ENCODE data around the gene CLIC4. TPM values are rescaled to one million over a fixed set of nuclear protein-coding genes. Genes with fewer than 3 reads are reported as not detected.

The CLIC4 gene
- total RNA-seq, 4 donors from 2014 or later = 17.3 to 63.5 (median 32.6) TPM

DNA sequence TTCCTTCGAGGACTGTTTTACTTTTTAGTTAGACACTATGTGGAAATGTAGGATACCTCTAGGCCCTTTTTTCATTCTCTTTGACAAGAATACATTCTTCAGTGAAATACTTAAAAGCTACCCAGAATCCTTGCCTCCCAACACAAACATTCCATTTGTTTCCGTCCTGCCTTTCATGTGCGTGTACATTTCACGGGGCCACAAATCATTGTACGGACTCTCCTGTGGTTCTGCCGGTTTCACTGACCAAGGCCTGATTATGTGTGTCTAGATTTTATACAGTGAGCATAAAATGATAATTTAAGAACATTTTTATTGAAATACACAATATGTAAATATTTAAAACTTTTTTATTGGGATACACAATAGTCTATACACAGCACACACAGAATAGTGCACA is 108.4 kb downstream of the CLIC4 start:
- H3K4me3 ChIP-seq = no peak overlapping the region
- H3K27ac ChIP-seq = no peak overlapping the region
- no peaks in the 10 kb centered on the region for H3K27me3 ChIP-seq
- no peak for DNase-seq
- H3K36me3 ChIP-seq = no peaks in the 10 kb centered on the region
- no peaks in the 10 kb centered on the region for H3K9me3 ChIP-seq
- peaks cover 0 to 5% (median under 1%) of the 10 kb centered on the region in 4 donors for H3K4me1 ChIP-seq
- no peak for TF ChIP-seq POLR2A (IDR thresholded peaks at IDR 0.05)
- TF ChIP-seq, protein P1, sequence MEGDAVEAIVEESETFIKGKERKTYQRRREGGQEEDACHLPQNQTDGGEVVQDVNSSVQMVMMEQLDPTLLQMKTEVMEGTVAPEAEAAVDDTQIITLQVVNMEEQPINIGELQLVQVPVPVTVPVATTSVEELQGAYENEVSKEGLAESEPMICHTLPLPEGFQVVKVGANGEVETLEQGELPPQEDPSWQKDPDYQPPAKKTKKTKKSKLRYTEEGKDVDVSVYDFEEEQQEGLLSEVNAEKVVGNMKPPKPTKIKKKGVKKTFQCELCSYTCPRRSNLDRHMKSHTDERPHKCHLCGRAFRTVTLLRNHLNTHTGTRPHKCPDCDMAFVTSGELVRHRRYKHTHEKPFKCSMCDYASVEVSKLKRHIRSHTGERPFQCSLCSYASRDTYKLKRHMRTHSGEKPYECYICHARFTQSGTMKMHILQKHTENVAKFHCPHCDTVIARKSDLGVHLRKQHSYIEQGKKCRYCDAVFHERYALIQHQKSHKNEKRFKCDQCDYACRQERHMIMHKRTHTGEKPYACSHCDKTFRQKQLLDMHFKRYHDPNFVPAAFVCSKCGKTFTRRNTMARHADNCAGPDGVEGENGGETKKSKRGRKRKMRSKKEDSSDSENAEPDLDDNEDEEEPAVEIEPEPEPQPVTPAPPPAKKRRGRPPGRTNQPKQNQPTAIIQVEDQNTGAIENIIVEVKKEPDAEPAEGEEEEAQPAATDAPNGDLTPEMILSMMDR (IDR thresholded peaks at IDR 0.05) = no peak

DNA sequence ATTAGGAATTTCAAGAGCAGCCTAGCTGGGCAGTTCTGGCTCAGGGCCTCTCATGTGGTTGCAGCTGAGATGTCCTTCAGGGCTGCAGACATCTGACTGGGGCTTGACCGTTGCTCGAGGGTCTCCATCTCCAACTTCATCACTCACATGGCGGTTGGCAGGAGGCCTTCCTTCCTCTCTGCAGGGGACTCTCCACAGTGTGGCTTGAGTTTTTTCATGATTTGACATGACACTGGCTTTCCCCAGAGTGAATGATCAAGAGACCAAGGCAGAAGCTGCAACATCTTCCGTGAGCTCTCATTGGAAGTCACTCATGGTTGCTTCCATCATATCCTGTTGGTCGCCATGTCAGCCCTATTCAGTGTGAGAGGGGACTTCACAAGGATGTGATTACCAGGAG is 110.2 kb downstream of the CLIC4 start:
- no peaks in the 10 kb centered on the region for H3K36me3 ChIP-seq
- H3K27me3 ChIP-seq = no peaks in the 10 kb centered on the region
- no peak for DNase-seq
- H3K4me3 ChIP-seq = no peak overlapping the region
- H3K9me3 ChIP-seq = no peaks in the 10 kb centered on the region
- H3K4me1 ChIP-seq = no peaks in the 10 kb centered on the region
- TF ChIP-seq, protein P1 (IDR thresholded peaks at IDR 0.05) = no peak
- TF ChIP-seq POLR2A (IDR thresholded peaks at IDR 0.05) = no peak
- no peak overlapping the region for H3K27ac ChIP-seq

DNA sequence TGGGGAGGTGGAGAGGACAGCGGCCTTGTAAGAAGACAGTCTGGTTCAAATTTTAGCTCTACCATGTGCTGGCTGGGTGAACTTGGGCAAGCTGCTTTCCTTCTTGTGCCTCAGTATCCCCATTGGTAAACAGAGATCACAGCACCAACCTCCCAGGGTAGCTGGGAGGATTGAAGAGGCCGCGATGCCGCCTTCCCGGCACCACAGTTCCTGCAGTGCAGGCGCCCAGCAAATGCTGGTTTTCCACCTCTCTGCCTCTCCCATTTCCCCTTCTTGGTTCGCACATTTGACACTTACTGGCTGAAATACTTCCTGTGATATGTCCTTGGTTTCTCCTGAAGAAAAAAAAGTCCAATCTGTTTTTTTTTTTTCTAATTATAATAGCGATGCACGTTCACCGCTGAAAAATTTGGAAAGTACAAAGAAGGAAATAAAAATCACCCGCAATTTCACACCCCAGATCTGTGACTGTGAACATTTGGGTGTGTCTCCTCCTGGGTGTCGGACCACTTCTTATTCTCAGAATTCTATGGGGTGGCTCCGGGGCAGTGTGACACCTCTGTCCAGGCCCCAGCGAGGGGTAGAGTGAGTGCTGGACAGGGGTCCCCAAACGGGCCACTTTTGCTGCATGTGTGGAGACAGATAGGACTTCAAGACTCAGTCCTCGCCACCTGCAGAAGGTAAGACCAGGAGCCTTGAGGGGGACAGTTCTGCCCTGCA is 111.7 kb downstream of the CLIC4 start:
- Histone ChIP-seq H3K27me3 (no peaks in the 10 kb centered on the region), H3K4me1 (peaks cover 0 to 12% (median 0%) of the 10 kb centered on the region in 4 donors), H3K27ac (no peak overlapping the region), H3K9me3 (no peaks in the 10 kb centered on the region), H3K36me3 (no peaks in the 10 kb centered on the region), H3K4me3 (no peak overlapping the region)
- no peak for TF ChIP-seq POLR2A (IDR thresholded peaks at IDR 0.05)
- TF ChIP-seq, protein P1 (IDR thresholded peaks at IDR 0.05) = no peak
- DNase-seq = no peak

DNA sequence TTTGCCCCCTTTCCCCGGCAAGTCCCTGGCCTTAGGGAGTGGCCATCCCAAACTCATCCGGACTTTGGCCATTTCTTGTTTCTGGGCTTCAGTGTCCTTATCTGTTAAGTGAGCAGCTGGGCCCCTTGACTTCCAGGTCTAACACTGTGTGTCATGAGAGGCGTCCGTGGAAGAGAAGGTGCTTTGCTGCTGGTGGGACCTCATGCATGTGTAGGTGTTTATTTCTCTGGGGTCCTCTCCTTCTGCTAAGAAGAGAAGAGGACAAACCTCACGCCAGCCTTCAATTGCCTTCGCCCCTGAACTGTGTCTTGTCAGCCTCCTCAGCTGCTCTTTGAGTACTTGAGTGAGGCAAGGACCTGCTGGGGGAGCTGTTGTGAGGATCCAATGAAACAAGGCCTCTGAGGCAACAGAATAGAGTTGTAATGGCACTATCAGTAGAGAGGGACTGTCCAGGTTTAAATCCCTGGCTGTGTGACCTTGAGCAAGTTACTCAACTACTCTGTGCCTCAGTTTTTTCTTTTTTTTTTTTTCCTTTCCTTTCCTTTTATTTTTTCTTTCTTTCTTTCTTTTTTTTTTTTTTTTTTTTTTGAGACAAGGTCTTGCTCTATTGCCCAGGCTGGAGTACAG is 112.4 kb downstream of the CLIC4 start:
- Histone ChIP-seq H3K27ac (no peak overlapping the region), H3K9me3 (no peaks in the 10 kb centered on the region), H3K27me3 (no peaks in the 10 kb centered on the region), H3K36me3 (no peaks in the 10 kb centered on the region), H3K4me1 (peaks cover 0 to 18% (median 0%) of the 10 kb centered on the region in 4 donors), H3K4me3 (no peak overlapping the region)
- TF ChIP-seq, protein P1 (IDR thresholded peaks at IDR 0.05) = no peak
- TF ChIP-seq POLR2A (IDR thresholded peaks at IDR 0.05) = no peak
- DNase-seq = no peak

DNA sequence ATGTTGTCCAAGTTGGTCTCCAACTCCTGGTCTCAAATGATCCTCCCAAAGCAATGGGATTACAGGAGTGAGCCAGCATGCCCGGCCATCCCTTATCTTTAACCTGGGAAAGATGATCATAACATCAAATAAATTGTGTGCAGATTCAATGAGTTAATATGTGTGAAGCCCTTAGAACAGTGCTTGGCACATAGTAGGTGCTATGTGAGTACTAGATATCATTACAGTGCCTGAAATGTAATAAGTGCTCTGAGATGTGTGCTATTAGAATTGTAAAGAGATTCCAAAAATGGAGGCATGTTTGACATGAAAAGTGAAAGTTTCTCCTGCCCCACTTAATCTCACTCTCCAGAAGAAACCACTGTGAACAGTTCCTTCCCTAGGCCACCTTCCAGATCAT is 113.0 kb downstream of the CLIC4 start:
- no peak for DNase-seq
- peaks cover 0 to 25% (median 0%) of the 10 kb centered on the region in 4 donors for H3K4me1 ChIP-seq
- H3K9me3 ChIP-seq = no peaks in the 10 kb centered on the region
- TF ChIP-seq POLR2A (IDR thresholded peaks at IDR 0.05) = no peak
- TF ChIP-seq, protein P1 (IDR thresholded peaks at IDR 0.05) = no peak
- no peak overlapping the region for H3K27ac ChIP-seq
- H3K4me3 ChIP-seq = no peak overlapping the region
- no peaks in the 10 kb centered on the region for H3K27me3 ChIP-seq
- no peaks in the 10 kb centered on the region for H3K36me3 ChIP-seq

Measured in Peyer's patch (tissue), 4 donors.